Activated effector memory CD4-positive, alpha-beta T cell treated with Interleukin-2 at 50 U/mL for 16 hours (primary cell): Measurements from ENCODE around the gene GYPC.
"Not testable (repeated sequence)": the region's sequence is repeated elsewhere in the genome, so short reads cannot be mapped to it uniquely, and the experiment has no call there.

Source experiments
- DNase-seq: peaks from one replicate; pipeline ENCODE4 v3.0.0-alpha.2; 2020

Gene GYPC

GRCh38 chr2:126672980-126673605 lies 17.1 kb downstream of the GYPC start:
- DNase-seq: no peak

- no peak for DNase-seq
Observed at GRCh38 chr2:126674075-126674744, 18.3 kb downstream of the GYPC start.

GRCh38 chr2:126675637-126676036 lies 19.7 kb downstream of the GYPC start:
- no peak for DNase-seq

GRCh38 chr2:126676221-126677175 lies 20.5 kb downstream of the GYPC start:
- DNase-seq: no peak

GRCh38 chr2:126677176-126677538 lies 21.2 kb downstream of the GYPC start:
- DNase-seq: no peak

DNA sequence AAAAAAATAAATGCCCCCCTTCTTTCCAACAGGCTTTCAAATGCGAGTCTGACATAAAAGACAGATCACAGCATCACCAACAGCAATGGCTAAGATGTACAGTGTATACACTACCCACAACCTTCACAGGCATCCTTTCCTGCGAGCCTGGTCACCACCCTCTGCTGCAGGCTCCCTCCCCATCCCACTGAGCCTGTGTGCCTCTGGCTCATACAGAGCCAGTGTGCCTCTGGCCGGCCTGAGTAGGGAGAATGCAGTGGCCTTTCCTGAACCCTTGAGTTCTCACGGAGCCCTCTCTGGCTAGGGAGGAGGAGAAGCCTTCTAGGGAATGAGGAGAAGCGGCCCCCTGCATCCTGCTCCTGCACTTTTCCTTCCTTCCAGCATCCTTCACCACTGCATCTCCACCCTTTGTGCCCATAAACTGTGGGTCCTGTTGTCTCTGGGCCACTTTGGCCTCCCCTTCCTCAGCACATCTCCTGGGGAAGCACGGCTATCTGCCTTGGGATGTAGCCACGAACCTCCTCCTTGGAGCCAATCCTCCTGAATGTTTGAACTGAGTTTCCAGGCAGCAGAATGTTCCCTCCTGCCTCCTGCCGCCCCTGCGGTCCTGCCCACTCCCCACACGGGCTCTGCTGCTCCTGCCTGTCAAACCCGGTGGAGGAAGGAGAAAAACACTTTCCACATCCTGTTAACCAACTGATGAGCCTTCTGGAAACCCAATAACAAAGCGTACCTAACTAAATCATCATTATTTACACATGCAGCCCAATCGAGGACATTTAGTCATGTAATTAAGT lies 22.5 kb downstream of the GYPC start:
- DNase-seq: no peak

- no peak for DNase-seq
Observed at GRCh38 chr2:126679094-126679713, 23.2 kb downstream of the GYPC start.

GRCh38 chr2:126681505-126681904 lies 25.5 kb downstream of the GYPC start:
- DNase-seq: no peak

DNA sequence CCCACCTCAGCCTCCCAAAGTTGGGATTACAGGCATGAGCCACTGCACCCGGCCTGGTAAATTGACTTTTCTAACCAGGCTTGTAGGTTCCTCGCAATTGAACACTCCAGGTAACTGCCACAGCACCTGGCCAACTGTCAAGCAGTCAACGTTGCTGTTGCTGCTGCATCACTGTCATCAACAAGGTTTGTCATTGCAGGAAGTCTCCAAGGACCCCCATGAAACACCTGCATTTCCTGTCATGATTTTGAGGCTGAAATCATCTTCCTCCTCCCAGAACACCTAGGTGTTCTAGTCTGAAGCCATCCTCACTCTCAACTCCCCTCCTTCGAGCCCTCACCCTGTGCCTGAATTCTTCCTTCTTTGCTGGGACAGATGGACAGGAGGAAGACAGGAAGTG lies 29.7 kb downstream of the GYPC start:
- no peak for DNase-seq

GRCh38 chr2:126686286-126686685 lies 30.3 kb downstream of the GYPC start:
- no peak for DNase-seq

GRCh38 chr2:126686841-126687485 lies 31.0 kb downstream of the GYPC start:
- DNase-seq: no peak

GRCh38 chr2:126687503-126687902 lies 31.5 kb downstream of the GYPC start:
- DNase-seq: no peak

DNA sequence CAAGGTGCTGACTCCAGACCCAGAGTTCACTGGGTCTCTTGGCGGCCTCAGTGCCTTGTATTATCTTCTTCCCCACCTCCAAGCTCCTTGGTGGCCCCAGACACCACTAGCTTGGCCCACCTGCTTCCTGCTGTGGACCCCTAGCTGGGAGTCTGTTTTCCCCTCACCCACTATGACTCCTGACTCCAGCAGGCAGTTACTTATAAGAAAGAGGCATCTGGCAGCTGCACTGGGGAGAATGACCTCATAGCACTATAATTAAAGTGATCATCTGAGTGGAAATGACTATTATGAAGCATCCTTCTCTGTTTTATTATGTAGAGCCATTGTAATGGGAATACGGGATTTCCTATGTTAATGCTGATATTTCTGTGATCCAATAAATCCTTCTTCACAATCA lies 32.6 kb downstream of the GYPC start:
- DNase-seq: not testable (repeated sequence)

GRCh38 chr2:126692241-126692640 lies 36.3 kb downstream of the GYPC start:
- DNase-seq: not testable (repeated sequence)

DNA sequence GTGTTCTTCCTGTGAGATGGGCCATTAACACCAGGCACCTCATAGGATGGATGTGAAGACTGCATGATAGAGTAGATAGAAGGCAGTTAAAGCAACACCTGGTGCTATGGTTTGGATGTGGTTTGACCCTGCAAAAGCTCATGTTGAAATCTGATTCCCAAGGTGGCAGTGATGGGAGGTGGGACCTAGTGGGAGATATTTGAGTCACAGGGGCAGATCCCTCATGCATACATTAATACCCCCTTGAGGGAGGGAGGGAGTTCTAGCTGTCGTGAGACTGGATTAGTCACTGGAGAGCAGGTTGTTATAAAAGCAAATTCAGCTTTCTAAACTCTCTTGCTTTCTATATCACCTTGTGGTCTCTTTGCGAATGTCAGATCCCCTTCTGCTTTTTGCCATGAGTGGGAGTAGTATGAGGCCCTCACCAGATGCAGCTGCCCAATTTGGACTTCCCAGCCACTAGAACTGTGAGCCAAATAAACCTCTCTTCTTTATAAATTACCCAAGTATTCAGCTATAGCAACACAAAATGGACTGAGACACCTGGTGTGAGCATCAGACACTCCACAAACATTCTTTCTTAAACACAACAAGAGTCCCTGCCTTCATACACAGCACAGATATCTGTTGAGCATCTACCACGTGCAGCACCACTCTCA lies 37.1 kb downstream of the GYPC start:
- not testable (repeated sequence) for DNase-seq

DNA sequence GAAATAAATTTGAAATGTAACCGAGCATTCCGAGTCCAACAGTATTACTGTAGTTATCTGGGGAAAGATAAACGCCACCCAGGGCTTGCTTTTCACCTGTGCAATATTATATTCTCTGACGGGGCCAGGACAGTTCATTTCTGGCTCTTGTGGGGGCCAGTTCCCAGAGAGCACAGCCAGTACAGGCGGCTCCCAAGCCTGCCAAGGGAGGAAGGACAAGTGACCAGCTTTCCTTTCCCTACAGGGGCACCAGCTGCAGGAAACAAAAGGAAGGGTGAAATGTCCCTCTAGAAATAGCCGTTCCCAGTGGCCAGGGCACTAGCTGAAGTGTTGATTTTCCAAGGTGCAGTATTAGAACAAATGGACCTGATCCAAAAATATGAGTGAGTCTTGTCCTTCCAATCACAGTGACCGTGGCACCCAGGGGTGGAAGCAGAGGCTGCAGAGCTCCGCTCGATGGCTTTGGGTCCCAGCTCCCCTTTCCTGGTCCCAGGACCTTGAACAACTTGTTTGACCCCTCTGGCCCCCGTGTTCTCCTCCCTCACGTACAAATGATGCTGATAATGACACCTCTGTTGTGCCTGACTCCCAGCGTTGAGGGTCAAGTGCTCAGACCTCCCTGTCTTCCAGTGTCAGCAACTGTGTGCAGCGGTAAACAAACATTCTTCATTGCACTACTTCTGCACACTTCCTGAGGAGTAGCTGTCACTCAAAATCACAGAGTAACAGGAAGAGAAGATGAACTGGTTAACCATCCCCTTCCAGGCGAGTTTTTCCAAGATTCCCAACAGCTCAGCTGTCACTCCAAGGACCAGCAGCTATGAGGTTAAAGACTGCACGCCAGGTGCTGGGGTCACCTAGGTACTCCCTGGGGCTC lies 40.9 kb downstream of the GYPC start:
- DNase-seq: no peak

GRCh38 chr2:126698376-126698775 lies 42.4 kb downstream of the GYPC start:
- no peak for DNase-seq

- no peak for DNase-seq
Observed at GRCh38 chr2:126699018-126699417, 43.1 kb downstream of the GYPC start.

DNA sequence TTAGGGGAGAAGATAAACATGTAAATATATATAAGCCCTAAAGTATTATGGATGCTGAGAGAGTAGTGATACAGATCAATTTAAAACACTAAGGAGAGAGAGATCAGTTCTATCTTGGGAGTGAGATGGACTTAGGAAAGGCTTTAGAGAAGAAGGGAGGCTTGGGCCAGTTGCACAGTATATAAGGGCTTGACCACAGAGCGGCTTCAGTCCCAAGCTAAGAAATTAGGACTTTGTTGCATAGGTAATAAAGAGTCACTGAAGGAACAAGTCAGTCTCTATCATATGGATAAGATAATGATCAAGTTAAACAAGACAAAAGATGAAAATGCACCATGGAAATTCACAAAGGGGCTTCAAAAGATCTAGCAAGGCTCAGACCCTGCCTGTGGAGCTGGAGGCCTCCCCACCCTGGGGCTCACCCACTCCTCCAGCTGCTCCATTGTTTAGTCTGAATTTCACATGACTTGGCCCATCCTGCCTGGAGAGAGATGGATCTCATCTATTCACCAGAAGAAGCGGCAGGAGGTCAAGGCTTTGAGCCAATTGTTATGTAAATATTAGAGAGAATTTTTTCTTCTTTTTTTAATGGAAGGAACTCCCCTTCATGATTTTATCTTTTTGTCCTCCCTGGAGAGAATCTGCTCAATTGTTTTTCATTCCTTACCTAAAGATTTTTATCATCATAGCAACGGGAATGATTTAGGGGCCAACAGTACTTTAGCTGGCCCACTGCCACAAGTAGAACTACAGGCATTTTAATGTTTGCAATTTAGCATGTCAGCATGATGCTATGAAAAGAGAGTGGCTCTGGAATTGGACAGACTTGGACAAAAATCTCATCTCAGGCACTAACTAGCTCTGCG lies 44.0 kb downstream of the GYPC start:
- DNase-seq: no peak
